ENCODE results near the gene ZNF723.
"Not testable (repeated sequence)": the region's sequence is repeated elsewhere in the genome, so short reads cannot be mapped to it uniquely, and the experiment has no call there.

Gene ZNF723

GRCh38 chr19:22832031-22832762 lies at the start of gene ZNF723:
Gene ZNF723 (plus strand): TSS chr19:22832291. CDS start chr19:22832380, 89 bp downstream.
- Histone ChIP-seq H3K4me1 (no peaks in the 10 kb centered on the region), H3K79me2 (no peaks in the 10 kb centered on the region), H3K4me3 (ENCODE audit: low read depth, low read length) (no peak within 1 kb of the TSS), H3K27me3 (ENCODE audit: control insufficient read depth, insufficient read depth, low read length) (no peaks in the 10 kb centered on the region), H2AFZ (no peak within 1 kb of the TSS), H3K27ac (no peak within 1 kb of the TSS), H3K9me3 (ENCODE audit: control insufficient read depth, low read length) (no peaks in the 10 kb centered on the region), H3K9ac (no peak within 1 kb of the TSS), H3K4me2 (ENCODE audit: low read length) (no peak within 1 kb of the TSS), H3K36me3 (ENCODE audit: control insufficient read depth, insufficient read depth, low read length) (no peaks in the 10 kb centered on the region)
- TF ChIP-seq CTCF (IDR thresholded peaks at IDR 0.05): no peak

- H3K9ac ChIP-seq: no peak within 1 kb of the TSS
- H3K36me3 ChIP-seq (ENCODE audit: control insufficient read depth, insufficient read depth, low read length): no peaks in the 10 kb centered on the region
- H3K79me2 ChIP-seq: no peaks in the 10 kb centered on the region
- peak within 1 kb of the TSS; percentile 54 for H3K4me3 ChIP-seq (ENCODE audit: low read depth, low read length)
- H3K4me2 ChIP-seq (ENCODE audit: low read length): peak within 1 kb of the TSS; percentile 52
- no peak for TF ChIP-seq CTCF (IDR thresholded peaks at IDR 0.05)
- no peaks in the 10 kb centered on the region for H3K27me3 ChIP-seq (ENCODE audit: control insufficient read depth, insufficient read depth, low read length)
- H2AFZ ChIP-seq: no peak within 1 kb of the TSS
- no peaks in the 10 kb centered on the region for H3K9me3 ChIP-seq (ENCODE audit: control insufficient read depth, low read length)
- H3K27ac ChIP-seq: no peak within 1 kb of the TSS
- H3K4me1 ChIP-seq: no peaks in the 10 kb centered on the region
Observed at GRCh38 chr19:22783651-22784410, 48.3 kb upstream of the ZNF723 start, which contains the start of gene ZNF99. Gene ZNF99 (minus strand): TSS chr19:22784151. CDS start chr19:22784016, 135 bp downstream.

GRCh38 chr19:22792863-22793262 lies 39.2 kb upstream of the ZNF723 start:
- not testable (repeated sequence) for H3K4me1 ChIP-seq; H3K79me2 ChIP-seq; H3K27me3 ChIP-seq (ENCODE audit: control insufficient read depth, insufficient read depth, low read length); H3K4me2 ChIP-seq (ENCODE audit: low read length); H3K4me3 ChIP-seq (ENCODE audit: low read depth, low read length); H3K27ac ChIP-seq; H3K36me3 ChIP-seq (ENCODE audit: control insufficient read depth, insufficient read depth, low read length); H2AFZ ChIP-seq; H3K9ac ChIP-seq; H3K9me3 ChIP-seq (ENCODE audit: control insufficient read depth, low read length)

GRCh38 chr19:22797040-22797439 lies 35.1 kb upstream of the ZNF723 start:
- Histone ChIP-seq H3K9ac (no peak overlapping the region), H3K27ac (no peak overlapping the region), H3K4me1 (no peaks in the 10 kb centered on the region), H3K27me3 (ENCODE audit: control insufficient read depth, insufficient read depth, low read length) (no peaks in the 10 kb centered on the region), H3K4me2 (ENCODE audit: low read length) (no peak overlapping the region), H3K9me3 (ENCODE audit: control insufficient read depth, low read length) (no peaks in the 10 kb centered on the region), H3K4me3 (ENCODE audit: low read depth, low read length) (no peak overlapping the region), H3K79me2 (no peaks in the 10 kb centered on the region), H2AFZ (no peak overlapping the region), H3K36me3 (ENCODE audit: control insufficient read depth, insufficient read depth, low read length) (no peaks in the 10 kb centered on the region)
- no peak for TF ChIP-seq CTCF (IDR thresholded peaks at IDR 0.05)

- H3K9me3 ChIP-seq (ENCODE audit: control insufficient read depth, low read length): no peaks in the 10 kb centered on the region
- H3K4me1 ChIP-seq: no peaks in the 10 kb centered on the region
- no peak overlapping the region for H3K4me3 ChIP-seq (ENCODE audit: low read depth, low read length)
- H3K36me3 ChIP-seq (ENCODE audit: control insufficient read depth, insufficient read depth, low read length): no peaks in the 10 kb centered on the region
- no peaks in the 10 kb centered on the region for H3K27me3 ChIP-seq (ENCODE audit: control insufficient read depth, insufficient read depth, low read length)
- TF ChIP-seq CTCF (IDR thresholded peaks at IDR 0.05): no peak
- peak overlapping the region; percentile 3 for H3K4me2 ChIP-seq (ENCODE audit: low read length)
- no peak overlapping the region for H3K9ac ChIP-seq
- no peak overlapping the region for H2AFZ ChIP-seq
- H3K79me2 ChIP-seq: no peaks in the 10 kb centered on the region
- no peak overlapping the region for H3K27ac ChIP-seq
Observed at GRCh38 chr19:22806418-22806817, 25.7 kb upstream of the ZNF723 start.

All from parathyroid adenoma (tissue), 2 donors.